GM18502 (cell line): ENCODE data around the gene THBS2.
"Not testable (repeated sequence)": the region's sequence is repeated elsewhere in the genome, so short reads cannot be mapped to it uniquely, and the experiment has no call there.

ENCODE experiments used
- ATAC-seq: cut with Tn5 transposase; IDR thresholded peaks from one replicate; pipeline ENCODE4 v1.9.1; 2021; ENCODE audit warnings: mild to moderate bottlenecking; ENCODE audit not compliant: unreplicated experiment, poor library complexity

THBS2 gene

GRCh38 chr6:169274781-169275180 lies 21.1 kb upstream of the THBS2 start:
- no peak for ATAC-seq

- ATAC-seq, result no peak
These were observed 19.9 kb upstream of the THBS2 start for GRCh38 chr6:169273511-169273910.

- no peak for ATAC-seq
These were observed 18.2 kb upstream of the THBS2 start for GRCh38 chr6:169271877-169272216.

- no peak for ATAC-seq
These were observed 17.7 kb upstream of the THBS2 start for GRCh38 chr6:169271158-169271876.

GRCh38 chr6:169270077-169270380 lies 16.4 kb upstream of the THBS2 start:
- not testable (repeated sequence) for ATAC-seq

GRCh38 chr6:169269180-169270076 lies 15.8 kb upstream of the THBS2 start:
- no peak for ATAC-seq

GRCh38 chr6:169268276-169268675 lies 14.6 kb upstream of the THBS2 start:
- ATAC-seq, result no peak

- ATAC-seq, result no peak
These were observed 13.3 kb upstream of the THBS2 start for GRCh38 chr6:169266746-169267591.

- ATAC-seq, result no peak
These were observed 12.6 kb upstream of the THBS2 start for GRCh38 chr6:169266261-169266660.

- no peak for ATAC-seq
These were observed 12.0 kb upstream of the THBS2 start for GRCh38 chr6:169265486-169266131.

GRCh38 chr6:169263836-169264608 lies 10.4 kb upstream of the THBS2 start:
- no peak for ATAC-seq

GRCh38 chr6:169263374-169263773 lies 9.7 kb upstream of the THBS2 start:
- no peak for ATAC-seq

GRCh38 chr6:169262602-169263001 lies 9.0 kb upstream of the THBS2 start:
- ATAC-seq, result not testable (repeated sequence)

- ATAC-seq, result no peak
These were observed 2.9 kb upstream of the THBS2 start for GRCh38 chr6:169256518-169256917.

GRCh38 chr6:169256061-169256460 lies 2.4 kb upstream of the THBS2 start:
- ATAC-seq, result no peak

GRCh38 chr6:169255643-169256042 lies 2.0 kb upstream of the THBS2 start:
- ATAC-seq, result no peak

GRCh38 chr6:169254456-169255316 lies 1.0 kb upstream of the THBS2 start:
- ATAC-seq, result no peak

GRCh38 chr6:169252505-169253189 lies 999 bp downstream of the THBS2 start:
- no peak for ATAC-seq
